ENCODE results near the gene MPZL1.

DNA sequence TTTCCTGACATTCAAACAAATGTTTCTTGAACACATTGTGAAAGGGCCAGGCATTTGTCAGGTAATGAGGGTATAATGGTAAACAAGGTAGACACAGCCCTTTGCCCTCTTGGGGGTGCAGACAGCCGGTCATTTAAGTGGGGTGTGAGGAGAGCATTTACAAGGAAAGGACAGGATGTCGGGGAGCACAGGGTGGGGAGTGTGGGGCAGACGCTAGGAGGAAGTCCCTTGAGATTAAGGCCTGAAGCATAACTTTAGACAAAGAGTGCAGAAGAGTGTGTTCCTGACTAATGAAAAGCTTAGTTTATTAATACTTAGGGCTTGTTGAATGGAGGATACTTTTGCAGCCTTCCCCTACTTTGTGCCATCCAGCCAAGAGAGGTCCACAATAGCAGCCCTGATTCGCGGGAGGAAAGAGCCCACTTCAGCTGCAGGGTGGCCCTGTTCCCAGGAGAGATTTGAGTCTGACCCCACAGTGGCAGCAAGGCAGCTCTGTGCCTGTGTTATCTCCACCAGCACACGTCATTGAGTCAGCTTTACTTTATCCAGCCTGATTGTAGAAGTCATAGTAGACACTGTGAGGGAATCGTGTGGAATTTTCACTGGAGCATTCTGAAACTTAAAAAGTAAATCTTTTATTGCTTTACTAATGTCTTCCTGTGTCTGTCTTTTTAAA lies 35.1 kb downstream of the MPZL1 start:
- TF ChIP-seq POLR2A (IDR thresholded peaks at IDR 0.05) (no peak), EP300 (IDR thresholded peaks at IDR 0.05) (no peak), POLR2AphosphoS5 (IDR thresholded peaks at IDR 0.05) (no peak)
- TF ChIP-seq, protein P1, sequence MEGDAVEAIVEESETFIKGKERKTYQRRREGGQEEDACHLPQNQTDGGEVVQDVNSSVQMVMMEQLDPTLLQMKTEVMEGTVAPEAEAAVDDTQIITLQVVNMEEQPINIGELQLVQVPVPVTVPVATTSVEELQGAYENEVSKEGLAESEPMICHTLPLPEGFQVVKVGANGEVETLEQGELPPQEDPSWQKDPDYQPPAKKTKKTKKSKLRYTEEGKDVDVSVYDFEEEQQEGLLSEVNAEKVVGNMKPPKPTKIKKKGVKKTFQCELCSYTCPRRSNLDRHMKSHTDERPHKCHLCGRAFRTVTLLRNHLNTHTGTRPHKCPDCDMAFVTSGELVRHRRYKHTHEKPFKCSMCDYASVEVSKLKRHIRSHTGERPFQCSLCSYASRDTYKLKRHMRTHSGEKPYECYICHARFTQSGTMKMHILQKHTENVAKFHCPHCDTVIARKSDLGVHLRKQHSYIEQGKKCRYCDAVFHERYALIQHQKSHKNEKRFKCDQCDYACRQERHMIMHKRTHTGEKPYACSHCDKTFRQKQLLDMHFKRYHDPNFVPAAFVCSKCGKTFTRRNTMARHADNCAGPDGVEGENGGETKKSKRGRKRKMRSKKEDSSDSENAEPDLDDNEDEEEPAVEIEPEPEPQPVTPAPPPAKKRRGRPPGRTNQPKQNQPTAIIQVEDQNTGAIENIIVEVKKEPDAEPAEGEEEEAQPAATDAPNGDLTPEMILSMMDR (IDR thresholded peaks at IDR 0.05): no peak
